DLD1 (cell line): Measurements from ENCODE around the gene DRAXIN.
"Not testable (repeated sequence)": the region's sequence is repeated elsewhere in the genome, so short reads cannot be mapped to it uniquely, and the experiment has no call there.

Source experiments
- in situ Hi-C: cut with HindIII; loops from 2 replicates; pipeline ENCODE4 v1.10.0; 2017; ENCODE audit warnings: low sequenced_read_pairs

DRAXIN gene

GRCh38 chr1:11691302-11691914 lies at the start of gene DRAXIN:
TSS of gene DRAXIN (plus strand) at chr1:11691710. CDS start at chr1:11706259, 14,549 bp downstream.
- in situ Hi-C loops = no loop called here

- in situ Hi-C loops = no loop called here
These were observed 49.7 kb upstream of the DRAXIN start for GRCh38 chr1:11641776-11642305.

- in situ Hi-C loops = not testable (repeated sequence)
These were observed 49.0 kb upstream of the DRAXIN start for GRCh38 chr1:11642418-11643017.

GRCh38 chr1:11643782-11644181 lies 47.7 kb upstream of the DRAXIN start:
- in situ Hi-C loops = no loop called here

GRCh38 chr1:11645270-11645669 lies 46.2 kb upstream of the DRAXIN start:
- in situ Hi-C loops = no loop called here

- in situ Hi-C loops = no loop called here
These were observed 45.7 kb upstream of the DRAXIN start for GRCh38 chr1:11645670-11646265.

- in situ Hi-C loops = no loop called here
These were observed 45.2 kb upstream of the DRAXIN start for GRCh38 chr1:11646317-11646716.

- in situ Hi-C loops = no loop called here
These were observed 44.2 kb upstream of the DRAXIN start for GRCh38 chr1:11647333-11647732.

- in situ Hi-C loops = no loop called here
These were observed 43.5 kb upstream of the DRAXIN start for GRCh38 chr1:11648039-11648438.

- in situ Hi-C loops = no loop called here
These were observed 42.8 kb upstream of the DRAXIN start for GRCh38 chr1:11648732-11649158.

GRCh38 chr1:11649237-11649623 lies 42.3 kb upstream of the DRAXIN start:
- in situ Hi-C loops = no loop called here

GRCh38 chr1:11649624-11650330 lies 41.7 kb upstream of the DRAXIN start:
- in situ Hi-C loops = no loop called here

- in situ Hi-C loops = no loop called here
These were observed 41.0 kb upstream of the DRAXIN start for GRCh38 chr1:11650331-11650991.

- in situ Hi-C loops = no loop called here
These were observed 40.5 kb upstream of the DRAXIN start for GRCh38 chr1:11651017-11651416.

- in situ Hi-C loops = no loop called here
These were observed 39.2 kb upstream of the DRAXIN start for GRCh38 chr1:11652203-11652780.

GRCh38 chr1:11653101-11653860 lies 38.2 kb upstream of the DRAXIN start:
- in situ Hi-C loops = no loop called here

- in situ Hi-C loops = no loop called here
These were observed 37.7 kb upstream of the DRAXIN start for GRCh38 chr1:11653861-11654136.

GRCh38 chr1:11654137-11654938 lies 37.2 kb upstream of the DRAXIN start, which contains the start of the genes FBXO2 and FBXO44:
TSS of gene FBXO2 (minus strand) at chr1:11654429. CDS start at chr1:11654340, 89 bp downstream.
TSS of gene FBXO44 (plus strand) at chr1:11654877. CDS start at chr1:11655836, 959 bp downstream.
- in situ Hi-C loops = no loop called here
